GM19395 (cell line): Measurements from ENCODE around the gene MBNL1.
A peak's percentile ranks its signal among the peaks of the same experiment; 100 is the strongest.

Experiments
- ATAC-seq: cut with Tn5 transposase; IDR thresholded peaks from one replicate; pipeline ENCODE4 v1.9.1; 2021; ENCODE audit warnings: mild to moderate bottlenecking, moderate library complexity; ENCODE audit not compliant: unreplicated experiment

The MBNL1 gene

GRCh38 chr3:152268555-152269055 is at the start of gene MBNL1:
MBNL1 (plus strand) TSS chr3:152268929; CDS start chr3:152300194, 31,265 bp downstream.
- peak; percentile 68 for ATAC-seq

- ATAC-seq = no peak
These were observed 49.5 kb upstream of the MBNL1 start for GRCh38 chr3:152219216-152219615.

GRCh38 chr3:152219769-152220255 is 48.9 kb upstream of the MBNL1 start:
- ATAC-seq = no peak

DNA sequence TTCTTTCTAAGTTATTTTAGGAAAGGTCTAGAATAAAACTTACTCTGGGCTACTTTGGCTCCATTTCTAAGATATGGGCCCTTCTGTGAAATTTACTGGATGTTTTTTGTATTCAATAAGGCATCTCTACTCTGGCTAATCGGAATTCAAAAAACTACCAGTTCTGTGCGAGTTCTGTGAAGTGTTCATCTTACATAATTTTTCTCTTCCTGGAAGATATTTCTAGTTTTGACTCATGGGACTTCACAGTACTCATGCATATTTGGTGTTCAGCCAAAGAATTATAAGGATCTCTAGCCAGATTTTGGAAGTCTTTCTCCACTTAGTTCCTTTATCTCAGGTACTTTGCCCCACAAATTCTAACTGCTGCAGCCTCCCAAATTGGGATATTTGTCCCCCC is 46.4 kb upstream of the MBNL1 start:
- peak; percentile 50 for ATAC-seq

GRCh38 chr3:152225201-152225600 is 43.5 kb upstream of the MBNL1 start:
- no peak for ATAC-seq

GRCh38 chr3:152226176-152226575 is 42.6 kb upstream of the MBNL1 start:
- no peak for ATAC-seq

DNA sequence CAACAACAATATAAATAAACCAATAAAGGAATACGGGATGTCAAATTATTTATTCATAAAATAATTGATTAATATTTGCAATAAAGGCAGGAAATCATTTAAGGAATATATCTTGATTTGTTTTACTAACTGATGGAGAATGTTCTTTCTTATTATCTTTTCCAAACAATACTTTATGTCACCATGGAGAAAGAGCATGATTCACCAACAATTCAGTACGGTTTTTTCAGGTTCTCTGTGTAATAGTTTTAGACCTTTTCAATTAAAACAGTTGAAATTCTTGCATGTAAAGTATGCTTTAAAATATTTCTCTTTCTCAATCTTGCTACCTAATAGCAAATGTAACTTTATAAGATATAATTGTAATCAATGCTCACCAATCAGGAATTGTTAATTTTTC is 41.7 kb upstream of the MBNL1 start:
- ATAC-seq = no peak

DNA sequence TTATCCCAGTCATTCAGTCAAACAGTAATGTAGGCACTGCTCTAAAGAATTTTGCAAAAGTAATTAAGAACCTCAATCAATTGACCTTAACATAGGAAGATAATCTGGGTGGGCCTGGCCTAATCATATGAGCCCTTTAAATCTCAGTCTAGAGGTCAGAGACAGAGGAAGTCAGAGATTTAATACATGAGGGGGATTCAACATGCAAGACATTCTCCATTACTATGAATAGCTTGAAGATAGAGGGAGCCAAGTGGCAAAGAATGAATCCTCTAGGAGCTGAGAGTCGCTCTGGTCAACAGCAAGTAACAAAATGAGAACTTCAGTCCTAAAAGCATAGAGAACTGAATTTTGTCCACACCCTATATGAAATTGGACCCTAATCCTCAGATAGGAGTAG is 39.0 kb upstream of the MBNL1 start:
- ATAC-seq = no peak

DNA sequence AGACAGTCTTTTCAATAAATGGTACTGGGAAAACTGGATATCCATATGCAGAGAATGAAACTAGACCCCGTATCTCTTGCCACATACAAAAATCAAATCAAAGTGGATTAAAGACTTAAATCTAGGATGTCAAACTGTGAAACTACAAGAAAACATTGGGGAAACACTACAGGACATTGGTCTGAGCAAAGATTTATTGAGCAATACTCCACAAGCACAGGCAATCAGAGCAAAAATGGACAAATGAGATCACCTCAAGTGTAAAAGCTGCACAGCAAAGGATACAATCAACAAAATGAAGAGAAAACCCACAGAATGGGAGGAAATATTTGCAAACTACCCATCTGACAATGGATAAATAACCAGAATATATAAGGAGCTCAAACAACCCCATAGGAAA is 38.4 kb upstream of the MBNL1 start:
- ATAC-seq = no peak

GRCh38 chr3:152232001-152232400 is 36.7 kb upstream of the MBNL1 start:
- no peak for ATAC-seq

GRCh38 chr3:152232679-152233078 is 36.0 kb upstream of the MBNL1 start:
- no peak for ATAC-seq

DNA sequence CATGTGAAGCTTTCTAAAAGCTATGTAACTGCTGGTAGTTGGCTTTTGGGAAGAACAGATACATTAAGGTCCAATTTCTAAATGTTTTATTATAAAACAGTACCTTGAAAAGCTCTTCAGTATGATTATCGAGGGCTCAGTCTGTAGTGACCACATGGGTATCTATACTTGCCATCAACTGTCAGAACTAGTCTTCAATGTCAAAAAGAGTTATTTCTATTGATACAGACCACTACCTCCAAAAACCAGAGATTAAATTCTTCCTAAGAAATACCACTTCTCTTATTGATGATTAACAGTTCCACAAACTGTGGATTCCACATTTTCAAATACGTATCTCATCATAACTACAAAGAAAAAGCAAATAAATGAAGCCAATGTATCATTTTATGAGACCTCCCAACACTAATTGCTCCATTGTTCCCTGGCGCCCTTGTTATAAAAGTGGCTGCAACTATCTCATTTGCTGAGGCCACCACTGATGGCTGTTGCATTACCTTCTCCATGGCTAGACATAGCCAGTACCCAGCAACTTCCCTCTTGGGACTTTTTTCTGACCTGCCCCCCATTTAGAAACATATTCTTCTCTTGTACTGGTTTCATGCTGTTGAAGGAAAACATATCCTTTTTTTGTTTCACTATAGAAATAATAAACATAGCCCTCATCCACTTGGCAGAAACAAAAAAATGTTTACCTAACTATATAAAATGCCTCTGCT is 33.9 kb upstream of the MBNL1 start:
- no peak for ATAC-seq

- no peak for ATAC-seq
These were observed 32.9 kb upstream of the MBNL1 start for GRCh38 chr3:152235709-152236298.

DNA sequence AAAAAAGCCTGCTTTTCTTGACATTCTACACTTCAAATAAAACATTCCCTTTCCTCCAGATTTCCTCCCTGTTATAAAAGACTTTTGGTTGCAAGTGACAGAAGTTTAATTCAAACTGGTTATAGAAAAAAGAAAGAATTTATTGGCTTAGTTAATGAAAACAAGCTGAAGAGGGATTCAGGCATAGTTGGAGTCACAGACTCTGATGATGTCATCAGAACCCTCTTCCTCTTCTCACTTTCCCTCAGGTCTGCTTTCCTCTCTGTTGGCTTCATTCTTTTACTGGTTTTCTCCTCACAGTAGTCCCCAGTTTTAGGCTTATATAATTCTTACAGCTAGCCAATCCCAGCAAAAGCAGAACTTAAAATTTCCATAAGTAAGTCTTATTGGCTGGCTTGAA is 32.0 kb upstream of the MBNL1 start:
- no peak for ATAC-seq

DNA sequence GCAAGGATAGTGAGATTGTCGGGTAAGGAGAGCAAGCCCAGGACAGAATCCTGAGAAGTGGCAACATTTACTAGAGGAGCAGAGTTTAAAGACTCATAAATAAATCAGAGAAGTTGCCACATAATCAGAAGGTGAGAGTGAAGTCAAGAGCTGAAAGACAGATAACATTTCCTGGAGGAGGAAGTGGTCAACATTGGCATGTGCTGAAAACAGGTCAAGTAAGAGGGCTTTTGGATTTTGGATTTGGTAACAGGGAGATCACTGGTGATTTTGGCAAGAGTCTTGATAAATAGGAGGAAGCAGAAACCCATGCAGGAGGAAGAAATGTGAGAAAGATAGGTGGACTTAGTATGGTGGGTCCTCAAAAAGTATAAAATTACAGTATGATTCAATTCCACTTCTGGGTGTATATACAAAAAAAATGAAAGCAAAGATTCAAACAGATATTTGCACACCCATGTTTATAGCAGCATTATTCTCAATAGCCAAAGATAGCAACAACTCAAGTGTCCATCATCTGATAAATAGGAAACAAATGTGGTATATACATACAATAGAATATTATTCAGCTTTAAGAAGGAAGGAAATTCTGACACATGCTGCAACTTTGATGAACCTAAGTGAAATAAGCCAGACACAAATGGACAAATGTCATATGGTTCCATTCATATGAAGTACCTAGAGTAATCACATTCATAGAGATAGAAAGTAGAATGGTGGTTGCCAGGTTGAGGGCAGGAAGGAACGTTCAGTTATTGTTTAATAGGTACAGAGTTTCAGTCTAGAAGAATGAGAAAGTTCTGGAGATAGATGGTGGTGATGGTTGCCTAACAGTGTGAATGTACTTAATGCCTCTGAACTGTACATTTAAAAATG is 27.3 kb upstream of the MBNL1 start:
- ATAC-seq = peak; percentile 67

DNA sequence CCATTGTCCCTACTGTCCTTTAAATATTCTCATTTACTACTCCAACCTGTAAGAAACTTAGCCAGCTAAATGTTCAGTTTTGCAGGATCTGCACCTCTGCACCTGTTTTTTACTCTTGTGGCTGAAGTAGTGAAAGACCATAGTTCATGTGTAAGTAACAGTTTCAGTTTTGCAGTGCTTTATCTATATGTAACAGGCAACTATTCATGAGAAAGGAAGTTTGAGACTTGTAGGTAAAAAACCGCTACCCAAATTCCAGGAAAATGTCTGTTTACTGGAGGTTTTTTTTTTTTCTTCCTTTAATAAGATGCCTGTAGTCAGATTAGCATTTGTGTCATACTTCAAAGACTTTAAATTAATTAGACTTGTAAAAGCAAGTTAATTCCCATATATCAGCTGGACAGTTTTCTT is 25.4 kb upstream of the MBNL1 start:
- ATAC-seq = peak; percentile 70

DNA sequence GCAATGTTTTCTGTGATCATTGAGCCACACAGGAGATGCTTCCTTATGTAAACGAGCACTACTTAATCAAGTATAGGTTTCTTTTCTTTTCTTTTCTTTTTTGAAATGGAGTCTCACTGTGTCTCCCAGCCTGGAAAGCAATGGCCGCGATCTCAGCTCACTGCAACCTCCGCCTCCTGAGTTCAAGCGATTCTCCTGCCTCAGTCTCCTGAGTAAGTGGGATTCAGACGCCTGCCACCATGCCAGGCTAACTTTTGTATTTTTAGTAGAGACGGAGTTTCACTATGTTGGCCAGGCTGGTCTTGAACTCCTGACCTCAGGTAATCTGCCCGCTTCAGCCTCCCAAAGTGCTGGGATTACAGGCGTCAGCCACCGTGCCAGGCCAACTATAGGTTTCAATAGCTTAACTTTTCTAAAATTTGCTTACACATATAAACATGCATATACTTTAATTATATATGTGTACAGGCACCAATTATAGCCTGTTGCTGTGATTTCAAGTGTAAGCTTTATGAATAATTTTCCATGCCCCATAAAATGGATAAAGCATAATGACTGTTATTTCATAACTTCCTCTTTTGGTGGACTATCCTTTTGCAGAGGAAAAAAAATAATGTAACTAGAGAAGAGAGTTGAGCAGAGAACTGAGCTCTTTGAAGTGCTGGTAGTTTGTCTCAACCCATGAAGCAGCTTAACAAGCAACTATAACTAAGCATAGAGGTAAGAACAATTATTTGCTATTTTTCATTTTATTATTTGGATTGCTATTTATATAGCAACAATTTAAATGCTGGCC is 24.8 kb upstream of the MBNL1 start:
- peak; percentile 36 for ATAC-seq

GRCh38 chr3:152244517-152244888 is 24.2 kb upstream of the MBNL1 start:
- ATAC-seq = no peak

DNA sequence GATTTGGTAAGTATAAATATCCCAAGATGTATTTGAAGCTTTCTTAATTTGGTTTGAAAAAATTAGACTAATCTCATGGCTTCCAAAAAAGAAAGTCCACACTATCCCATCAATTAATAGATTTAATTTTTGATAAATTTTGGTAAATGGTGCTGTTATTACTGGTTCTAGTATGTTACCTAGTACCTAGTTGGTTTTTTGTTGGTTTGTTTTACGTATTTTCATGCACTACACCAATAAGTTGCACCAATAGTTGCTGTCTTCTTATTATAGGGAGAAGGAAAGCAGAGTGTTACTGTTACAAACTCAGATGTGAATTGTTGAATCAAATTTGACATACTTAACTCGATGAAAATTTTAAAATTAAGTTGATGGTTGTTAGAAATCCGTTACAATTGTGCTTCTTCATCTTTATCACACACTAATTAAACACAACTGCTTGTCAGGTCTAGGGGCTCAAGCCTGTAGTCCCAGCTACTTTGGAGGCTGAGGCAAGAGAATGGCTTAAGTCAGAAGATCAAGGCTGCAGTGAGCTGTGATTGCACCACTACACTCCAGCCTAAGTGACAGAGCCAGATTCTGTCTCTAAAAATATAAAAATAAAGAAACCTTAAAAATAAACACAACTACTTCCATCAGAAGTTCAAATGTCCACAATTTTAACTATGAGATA is 23.1 kb upstream of the MBNL1 start:
- no peak for ATAC-seq

- no peak for ATAC-seq
These were observed 16.8 kb upstream of the MBNL1 start for GRCh38 chr3:152251916-152252315.
